MM.1S (cell line): ENCODE results near the gene ENO4.

Experiments
- CTCF ChIP-seq: fragments of 300-600 bp; sonication (generic); IDR thresholded peaks from 2 replicates; pipeline ENCODE4 v1.5.1; 2016; ENCODE audit warnings: antibody characterized with exemption, low read length, mixed read lengths
- EZH2 ChIP-seq: fragments of 300-600 bp; sonication (generic); optimal IDR thresholded peaks from 2 replicates; pipeline ENCODE3; 2017; ENCODE audit warnings: low read depth, mild to moderate bottlenecking, antibody characterized with exemption, low read length, mixed read lengths
- EZH2phosphoT487 ChIP-seq: fragments of 300-600 bp; sonication (generic); IDR thresholded peaks from 2 replicates; pipeline ENCODE4 v1.6.1; 2018; ENCODE audit warnings: antibody characterized with exemption, low read length

GRCh38 chr10:116861796-116862195 is 12.5 kb downstream of the ENO4 start:
- TF ChIP-seq CTCF (no peak), EZH2 (no peak), EZH2phosphoT487 (no peak)
